Mucosa of rectum (tissue), 2 donors: ENCODE data around the gene TMEM184B.
A peak's percentile ranks its signal among the peaks of the same experiment; 100 is the strongest.

ENCODE experiments used
- H3K27ac ChIP-seq, 2 donors: one replicate each; pipeline ENCODE4 v1.7.0; 2013; ENCODE audit warnings: inconsistent platforms in 2 of 2, low read depth in 2 of 2, low read length in 2 of 2
- H3K27me3 ChIP-seq, 2 donors: one replicate each; pipeline ENCODE4 v1.7.0; 2013; ENCODE audit warnings: low read length in 2 of 2; ENCODE audit not compliant: control insufficient read depth in 2 of 2, insufficient read depth in 2 of 2
- H3K36me3 ChIP-seq, 2 donors: one replicate each; pipeline ENCODE4 v1.7.0; 2013; ENCODE audit warnings: low read length in 2 of 2; ENCODE audit not compliant: control insufficient read depth in 2 of 2, insufficient read depth in 2 of 2
- H3K4me1 ChIP-seq, 2 donors: one replicate each; pipeline ENCODE4 v1.7.0; 2013; ENCODE audit warnings: low read length in 2 of 2, mild to moderate bottlenecking in 1 of 2; ENCODE audit not compliant: control insufficient read depth in 2 of 2, insufficient read depth in 2 of 2
- H3K4me3 ChIP-seq, 2 donors: one replicate each; pipeline ENCODE4 v1.7.0; 2013; ENCODE audit warnings: low read length in 2 of 2
- H3K9ac ChIP-seq, 2 donors: one replicate each; pipeline ENCODE4 v1.7.0; 2013; ENCODE audit warnings: low read length in 2 of 2, low read depth in 1 of 2, mild to moderate bottlenecking in 1 of 2
- H3K9me3 ChIP-seq, 2 donors: one replicate each; pipeline ENCODE4 v1.7.0; 2013; ENCODE audit warnings: low read length in 2 of 2; ENCODE audit not compliant: control insufficient read depth in 2 of 2
- donor health status: healthy.
- donor health status: Normal muscosa, but diverticular disease.

TMEM184B gene

DNA sequence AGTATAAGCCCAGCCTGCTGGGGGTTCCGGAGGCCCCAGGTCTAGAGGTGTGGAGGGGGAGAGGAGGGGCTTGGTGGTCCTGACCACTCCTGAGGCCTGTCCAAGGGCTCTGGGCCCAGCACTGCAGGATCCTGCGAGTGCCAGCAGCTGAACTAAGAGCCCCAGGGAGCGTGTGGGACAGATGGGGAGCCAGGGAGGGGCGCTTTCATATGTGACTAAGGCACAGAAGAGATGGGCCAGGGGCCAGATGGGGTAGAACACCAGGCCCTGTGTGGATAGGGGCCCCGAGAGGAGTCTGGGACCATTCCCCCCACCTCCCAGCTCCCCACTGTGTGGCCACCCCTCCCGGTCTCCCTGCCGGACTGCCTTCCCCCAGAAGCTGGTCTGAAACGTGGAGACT lies 52.6 kb downstream of the TMEM184B start:
- peaks cover 24 to 31% of the 10 kb centered on the region in 2 donors for H3K4me1 ChIP-seq
- H3K27ac ChIP-seq = no peak overlapping the region
- no peak overlapping the region for H3K4me3 ChIP-seq
- peaks cover 9 to 28% of the 10 kb centered on the region in 2 donors for H3K36me3 ChIP-seq
- no peaks in the 10 kb centered on the region for H3K9me3 ChIP-seq
- H3K27me3 ChIP-seq = no peaks in the 10 kb centered on the region
- no peak overlapping the region for H3K9ac ChIP-seq

DNA sequence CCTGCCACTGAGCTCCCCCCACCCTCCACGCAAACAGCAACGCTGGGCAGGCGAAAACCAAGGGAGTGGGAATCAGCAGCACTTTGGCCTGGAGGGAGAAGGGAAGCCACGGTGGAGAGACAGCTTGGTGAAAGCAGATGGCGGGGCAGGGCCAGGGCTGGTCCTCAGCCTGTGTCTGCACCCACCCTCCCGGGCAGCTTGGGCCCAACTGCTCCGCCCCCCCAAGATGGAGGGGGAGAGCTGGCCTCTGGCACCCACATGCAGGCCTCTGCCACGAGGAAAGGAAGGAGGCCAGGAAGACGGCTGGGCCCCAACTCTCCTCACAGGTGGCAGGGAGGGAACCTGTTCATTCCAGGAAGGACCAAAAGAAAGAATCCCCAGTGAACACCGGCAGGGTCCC lies 53.2 kb downstream of the TMEM184B start:
- Histone ChIP-seq H3K4me1 (peaks cover 26 to 31% of the 10 kb centered on the region in 2 donors), H3K36me3 (peaks cover 4 to 23% of the 10 kb centered on the region in 2 donors), H3K9me3 (no peaks in the 10 kb centered on the region), H3K27ac (peak overlapping the region; percentile 23 to 27), H3K4me3 (no peak overlapping the region), H3K27me3 (no peaks in the 10 kb centered on the region), H3K9ac (no peak overlapping the region)

DNA sequence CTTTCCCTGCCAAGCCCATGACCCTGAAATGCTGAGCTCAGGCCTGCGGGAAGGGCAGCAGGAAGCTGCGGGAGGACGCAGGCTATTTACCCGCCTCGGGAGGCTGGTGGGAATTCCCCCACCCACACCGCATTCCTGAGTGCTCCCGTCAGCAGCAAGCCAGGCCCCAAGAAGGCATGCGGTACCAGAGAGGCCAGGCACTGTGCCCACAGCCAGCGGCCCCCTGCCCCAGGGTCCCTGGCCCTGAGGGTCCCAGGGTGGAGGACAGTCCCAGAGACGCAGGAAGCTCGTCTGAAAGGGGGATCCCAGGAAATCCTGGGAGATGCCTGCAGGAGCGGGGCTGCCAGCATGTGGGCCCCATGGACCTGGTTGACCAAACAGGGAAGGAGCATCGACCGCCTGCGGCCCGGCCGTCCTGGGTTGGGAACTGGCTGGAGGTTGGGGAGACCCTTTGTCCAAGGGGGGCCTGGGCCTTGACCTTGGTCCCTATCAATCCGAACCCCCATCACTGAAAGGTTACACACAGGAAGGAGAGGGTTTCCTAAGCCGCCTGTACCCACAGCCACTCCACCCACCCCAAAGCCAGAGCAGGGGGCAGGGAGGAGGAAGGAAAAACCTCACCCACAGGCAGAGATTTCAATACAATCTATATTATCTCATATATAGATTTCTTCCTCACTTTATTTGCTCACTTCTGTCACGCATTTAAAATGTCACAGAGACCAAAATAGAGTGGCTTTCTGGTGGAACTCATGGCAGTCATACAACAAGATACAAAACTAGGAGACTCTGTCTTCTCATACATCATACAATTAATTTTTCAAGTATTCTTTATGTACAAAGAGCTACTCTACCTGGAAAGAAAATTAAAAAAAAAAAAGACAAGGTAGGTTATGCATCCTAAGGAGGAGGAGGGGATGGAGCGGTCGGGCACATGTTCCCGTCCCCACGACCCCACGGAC lies 53.9 kb downstream of the TMEM184B start:
- Histone ChIP-seq H3K9me3 (no peaks in the 10 kb centered on the region), H3K4me1 (peaks cover 26 to 32% of the 10 kb centered on the region in 2 donors), H3K4me3 (no peak overlapping the region), H3K27me3 (no peaks in the 10 kb centered on the region), H3K9ac (peak overlapping the region; percentile 32 to 58), H3K27ac (peak overlapping the region; percentile 68 to 69), H3K36me3 (peaks cover 0 to 19% of the 10 kb centered on the region in 2 donors)

DNA sequence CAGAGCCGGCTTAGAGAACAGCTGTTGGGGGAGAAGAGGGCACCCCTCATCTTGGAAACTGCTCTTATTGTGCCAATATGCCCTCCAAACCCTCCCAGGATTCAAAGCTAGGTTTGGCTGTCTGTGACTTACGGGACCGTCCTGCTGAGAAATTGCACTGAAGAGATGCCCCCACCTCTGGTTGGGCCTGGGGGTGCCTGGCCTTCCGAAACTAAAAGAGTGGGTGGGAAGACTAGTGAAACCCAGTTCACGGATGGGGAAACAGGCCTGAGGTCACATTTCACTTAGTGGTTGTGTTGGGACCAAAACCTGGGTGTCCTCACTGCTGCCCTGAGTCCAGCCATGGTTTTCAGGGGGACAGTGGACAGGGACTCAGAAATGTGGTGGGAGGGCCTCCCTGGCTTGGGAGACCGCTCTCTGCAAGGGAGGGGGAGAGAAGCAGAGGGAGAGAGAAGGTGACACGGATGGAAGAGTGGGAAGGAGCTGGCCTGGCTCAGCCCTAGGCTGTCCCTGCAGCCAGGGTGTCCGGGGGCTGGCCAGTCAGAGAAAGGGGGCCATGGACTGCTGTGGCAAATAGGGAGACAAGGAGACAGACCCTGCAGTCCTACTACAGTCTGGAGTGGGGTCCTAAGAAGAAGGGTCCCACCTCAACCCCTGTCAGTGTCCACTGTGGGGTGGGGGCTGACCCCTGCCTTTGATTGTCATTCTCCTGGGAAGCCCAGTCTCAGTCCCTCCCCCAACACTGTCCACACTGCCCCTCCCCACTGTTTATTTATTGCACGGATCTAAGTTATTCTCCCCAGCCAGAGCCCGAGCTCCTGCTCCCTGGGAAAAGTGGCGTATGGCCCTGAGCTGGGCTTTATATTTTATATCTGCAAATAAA lies 57.4 kb downstream of the TMEM184B start:
- H3K27ac ChIP-seq = no peak overlapping the region
- H3K36me3 ChIP-seq = peaks cover 0 to 6% of the 10 kb centered on the region in 2 donors
- H3K4me1 ChIP-seq = peaks cover 19 to 22% of the 10 kb centered on the region in 2 donors
- H3K4me3 ChIP-seq = peak overlapping the region in 1 of 2 donors; percentile 3
- no peak overlapping the region for H3K9ac ChIP-seq
- H3K27me3 ChIP-seq = no peaks in the 10 kb centered on the region
- H3K9me3 ChIP-seq = no peaks in the 10 kb centered on the region

DNA sequence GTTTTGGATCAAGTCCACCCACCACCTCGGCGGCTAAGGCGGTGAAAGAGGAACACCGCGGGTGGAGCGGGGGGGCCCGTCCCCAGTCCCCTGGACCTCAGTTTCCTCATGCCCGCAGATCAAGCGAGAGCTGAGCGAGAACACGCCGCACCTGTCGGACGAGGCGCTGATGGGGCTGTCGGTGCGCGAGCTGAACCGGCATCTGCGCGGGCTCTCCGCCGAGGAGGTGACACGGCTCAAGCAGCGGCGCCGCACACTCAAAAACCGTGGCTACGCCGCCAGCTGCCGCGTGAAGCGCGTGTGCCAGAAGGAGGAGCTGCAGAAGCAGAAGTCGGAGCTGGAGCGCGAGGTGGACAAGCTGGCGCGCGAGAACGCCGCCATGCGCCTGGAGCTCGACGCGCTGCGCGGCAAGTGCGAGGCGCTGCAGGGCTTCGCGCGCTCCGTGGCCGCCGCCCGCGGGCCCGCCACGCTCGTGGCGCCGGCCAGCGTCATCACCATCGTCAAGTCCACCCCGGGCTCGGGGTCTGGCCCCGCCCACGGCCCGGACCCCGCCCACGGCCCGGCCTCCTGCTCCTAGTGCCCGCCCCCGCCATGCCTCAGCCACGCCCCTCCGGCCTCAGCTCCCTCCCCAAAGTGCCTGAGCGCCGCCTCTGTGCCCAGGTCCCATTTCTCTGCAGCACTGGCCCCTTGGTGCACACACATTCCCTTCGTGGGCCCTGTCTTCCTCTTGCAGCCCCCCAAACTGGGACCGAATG lies 58.3 kb downstream of the TMEM184B start:
- Histone ChIP-seq H3K36me3 (peaks cover 0 to 6% of the 10 kb centered on the region in 2 donors), H3K9ac (peak overlapping the region in 1 of 2 donors; percentile 6), H3K27me3 (no peaks in the 10 kb centered on the region), H3K9me3 (no peaks in the 10 kb centered on the region), H3K27ac (peak overlapping the region in 1 of 2 donors; percentile 23), H3K4me1 (peaks cover 19 to 22% of the 10 kb centered on the region in 2 donors), H3K4me3 (peak overlapping the region; percentile 3 to 52)

DNA sequence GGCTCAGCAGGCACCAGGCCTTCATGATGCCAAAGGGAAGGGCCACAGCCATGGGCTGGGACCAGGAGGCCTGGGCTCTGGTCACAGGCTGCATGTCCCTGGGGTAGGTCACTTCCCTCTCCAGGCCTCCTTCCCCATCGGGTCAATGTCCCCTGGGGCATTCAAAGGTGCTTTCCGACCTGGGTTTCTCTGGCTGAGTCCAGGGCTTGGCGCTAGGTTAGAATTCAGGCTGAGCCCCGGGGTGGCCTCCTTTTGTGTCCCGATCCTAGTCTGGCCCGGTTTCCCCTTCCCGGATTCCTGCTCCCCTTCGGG lies 58.9 kb downstream of the TMEM184B start:
- Histone ChIP-seq H3K27ac (peak overlapping the region in 1 of 2 donors; percentile 23), H3K9me3 (no peaks in the 10 kb centered on the region), H3K36me3 (peaks cover 0 to 6% of the 10 kb centered on the region in 2 donors), H3K4me1 (peaks cover 16 to 17% of the 10 kb centered on the region in 2 donors), H3K27me3 (no peaks in the 10 kb centered on the region), H3K4me3 (peak overlapping the region in 1 of 2 donors; percentile 52), H3K9ac (no peak overlapping the region)

DNA sequence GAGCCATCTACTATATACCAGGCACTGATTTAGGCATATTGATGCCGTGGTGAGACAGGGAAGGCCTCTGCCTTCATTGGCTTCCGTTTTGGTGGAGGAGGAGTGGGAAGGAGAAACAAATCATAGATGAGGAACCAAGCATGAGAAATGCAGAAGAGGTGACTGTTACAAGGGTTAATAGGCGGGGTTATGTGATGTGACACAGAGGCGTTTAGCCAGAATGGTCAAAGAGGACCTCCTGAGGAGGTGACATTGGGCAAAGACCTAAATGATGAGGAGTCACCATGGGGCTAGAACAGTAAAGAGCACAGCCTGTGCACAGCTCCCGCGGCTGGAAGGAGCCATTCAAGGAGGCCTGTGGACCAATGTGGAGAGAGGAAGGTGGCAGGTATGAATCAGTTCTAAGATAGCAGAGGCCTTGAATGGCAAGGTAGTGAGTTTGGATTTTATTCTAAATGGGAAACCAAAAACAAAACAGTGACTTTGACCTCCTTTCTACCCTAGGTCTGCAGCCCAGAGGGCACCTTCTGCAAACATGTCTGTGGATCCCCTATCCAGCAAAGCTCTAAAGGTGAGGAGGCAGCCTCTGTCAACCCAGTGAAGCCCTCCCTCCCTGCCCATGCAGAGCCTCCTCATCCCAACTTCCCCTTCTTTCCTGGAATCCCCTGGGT lies 59.4 kb downstream of the TMEM184B start:
- Histone ChIP-seq H3K4me1 (peaks cover 11 to 12% of the 10 kb centered on the region in 2 donors), H3K9me3 (no peaks in the 10 kb centered on the region), H3K9ac (no peak overlapping the region), H3K27ac (no peak overlapping the region), H3K4me3 (no peak overlapping the region), H3K36me3 (peaks cover 0 to 6% of the 10 kb centered on the region in 2 donors), H3K27me3 (no peaks in the 10 kb centered on the region)

DNA sequence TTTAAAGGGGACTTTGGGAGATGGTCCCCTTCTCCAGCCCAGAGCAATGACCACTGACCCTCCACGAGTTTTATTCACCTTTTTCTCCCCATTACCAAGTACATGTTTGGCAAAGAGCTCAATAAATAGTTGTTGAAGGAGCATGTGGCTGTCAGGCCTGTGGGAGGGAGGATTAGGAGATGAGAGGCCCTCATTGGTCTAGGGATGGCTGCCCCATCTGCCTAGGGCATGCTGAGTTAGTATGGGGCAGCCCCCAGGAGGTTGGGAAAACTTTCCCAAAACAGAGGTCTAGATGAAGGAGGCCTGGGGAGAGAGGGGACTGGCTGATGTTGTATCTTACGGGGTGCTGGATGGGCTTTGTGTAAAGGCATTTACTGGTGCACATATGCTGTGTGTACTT lies 60.4 kb downstream of the TMEM184B start:
- Histone ChIP-seq H3K27me3 (no peaks in the 10 kb centered on the region), H3K9ac (no peak overlapping the region), H3K4me3 (no peak overlapping the region), H3K4me1 (peaks cover 3 to 6% of the 10 kb centered on the region in 2 donors), H3K9me3 (no peaks in the 10 kb centered on the region), H3K36me3 (peaks cover 0 to 6% of the 10 kb centered on the region in 2 donors), H3K27ac (no peak overlapping the region)

DNA sequence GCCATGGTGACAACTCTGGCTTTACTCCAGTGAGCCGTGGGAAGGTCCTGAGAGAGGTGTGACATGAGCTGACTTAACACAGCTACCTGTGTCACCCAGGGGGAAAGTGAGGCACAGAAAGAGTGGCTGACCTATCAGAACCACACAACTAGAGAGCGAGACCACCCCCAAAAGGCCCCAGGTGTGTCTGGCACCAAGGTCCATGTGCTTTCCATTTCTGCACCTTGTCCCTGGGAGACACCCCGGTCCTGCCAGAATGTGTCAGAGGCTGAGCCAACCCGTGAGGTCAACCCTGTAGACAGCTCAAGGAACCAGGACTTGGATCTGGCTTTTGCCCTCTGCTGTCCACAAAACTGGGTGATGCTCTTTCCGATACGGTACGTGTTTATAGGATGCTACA lies 61.3 kb downstream of the TMEM184B start:
- Histone ChIP-seq H3K9ac (no peak overlapping the region), H3K4me3 (no peak overlapping the region), H3K9me3 (no peaks in the 10 kb centered on the region), H3K27ac (no peak overlapping the region), H3K4me1 (peaks cover 3 to 6% of the 10 kb centered on the region in 2 donors), H3K36me3 (peaks cover 0 to 6% of the 10 kb centered on the region in 2 donors), H3K27me3 (no peaks in the 10 kb centered on the region)
